Measurements from ENCODE around the gene TWNK. TPM values are rescaled to one million over a fixed set of nuclear protein-coding genes. Genes with fewer than 3 reads are reported as not detected.
"Not testable (repeated sequence)": the region's sequence is repeated elsewhere in the genome, so short reads cannot be mapped to it uniquely, and the experiment has no call there.

Gene TWNK
- total RNA-seq, 1 experiment from 2014 or later = 21.7 TPM

DNA sequence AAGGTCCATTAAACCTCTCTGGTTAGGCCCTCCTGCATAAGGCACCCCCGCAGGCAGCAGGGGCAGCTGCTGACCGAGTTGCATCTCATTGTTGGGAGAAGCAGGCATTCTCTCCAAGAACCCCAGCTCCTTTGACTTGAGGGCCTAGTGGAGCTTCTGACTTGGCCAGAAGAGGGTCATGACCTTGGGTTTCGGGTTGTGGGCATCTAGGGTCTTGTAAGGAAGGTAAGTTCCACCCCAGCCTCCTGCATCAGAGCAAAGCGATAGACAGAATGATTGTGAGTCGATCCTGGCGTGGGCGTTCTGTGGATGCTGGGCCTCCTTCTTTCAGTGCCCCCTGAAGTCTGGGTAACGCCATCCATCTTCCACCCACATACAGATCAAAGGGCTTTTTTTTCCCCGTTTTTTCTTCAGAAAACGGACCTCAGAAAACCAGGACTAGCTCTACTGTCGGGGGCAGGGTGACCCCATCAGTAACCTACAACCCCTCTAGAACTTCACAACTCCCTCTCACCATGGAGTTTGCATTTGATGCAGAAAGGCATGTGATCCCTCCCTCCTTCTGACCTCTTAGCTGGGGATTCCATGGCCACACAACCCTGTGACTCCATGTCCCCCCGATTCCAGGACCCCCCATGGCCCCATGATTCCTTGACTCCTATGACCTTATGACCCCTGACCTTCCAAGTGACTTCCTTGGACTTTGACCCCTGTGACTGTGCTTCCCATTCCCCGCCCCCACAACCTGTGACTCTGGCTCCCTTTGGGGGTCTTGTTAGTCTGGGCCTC, 15.0 kb upstream of the TWNK start:
- in situ Hi-C loops (cut with HindIII; ENCODE audit: low sequenced_read_pairs) = no loop called here
- DNase-seq (ENCODE audit: low spot score) = no peak

DNA sequence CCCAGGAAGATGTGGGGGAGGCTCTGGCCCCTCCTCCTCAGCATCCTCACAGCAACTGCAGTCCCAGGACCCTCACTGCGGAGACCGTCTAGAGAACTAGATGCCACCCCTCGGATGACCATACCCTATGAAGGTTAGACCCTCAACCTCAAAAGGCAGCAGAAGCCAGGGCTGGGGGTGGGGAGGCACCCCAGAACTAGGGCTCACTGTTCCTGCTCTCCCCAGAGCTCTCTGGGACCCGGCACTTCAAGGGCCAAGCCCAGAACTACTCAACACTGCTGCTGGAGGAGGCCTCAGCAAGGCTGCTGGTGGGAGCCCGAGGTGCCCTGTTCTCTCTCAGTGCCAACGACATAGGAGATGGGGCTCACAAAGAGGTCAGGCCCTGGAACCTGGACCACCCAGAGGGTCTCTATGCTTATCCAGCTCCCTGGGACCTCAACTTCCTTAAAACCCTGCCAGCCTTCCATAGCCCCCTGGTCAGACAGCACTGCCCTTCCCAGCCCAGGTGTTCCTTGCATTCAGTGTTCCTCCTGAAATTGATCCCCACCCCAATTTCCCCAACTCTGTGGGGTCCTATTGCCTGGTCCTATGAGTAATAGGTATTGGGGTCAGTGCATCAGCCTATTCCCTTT, 14.3 kb upstream of the TWNK start:
- DNase-seq (ENCODE audit: low spot score) = no peak
- in situ Hi-C loops (cut with HindIII; ENCODE audit: low sequenced_read_pairs) = no loop called here

DNA sequence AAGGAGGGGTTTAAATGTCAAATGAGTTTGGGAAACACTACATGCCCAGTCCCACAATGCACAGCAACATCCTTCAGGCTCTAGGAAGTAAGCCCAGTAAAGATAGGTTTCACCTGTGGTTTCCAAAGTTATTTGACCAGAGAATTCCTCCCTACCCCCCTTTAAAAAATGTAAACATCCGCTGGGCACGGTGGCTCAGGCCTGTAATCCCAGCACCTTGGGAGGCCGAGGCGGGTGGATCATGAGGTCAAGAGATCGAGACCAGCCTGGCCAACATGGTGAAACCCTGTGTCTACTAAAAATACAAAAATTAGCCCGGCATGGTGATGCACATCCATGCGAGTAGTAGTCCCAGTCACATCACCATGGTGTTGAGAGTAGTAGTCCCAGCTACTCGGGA, 11.9 kb upstream of the TWNK start:
- in situ Hi-C loops (cut with HindIII; ENCODE audit: low sequenced_read_pairs); DNase-seq (ENCODE audit: low spot score): not testable (repeated sequence)

DNA sequence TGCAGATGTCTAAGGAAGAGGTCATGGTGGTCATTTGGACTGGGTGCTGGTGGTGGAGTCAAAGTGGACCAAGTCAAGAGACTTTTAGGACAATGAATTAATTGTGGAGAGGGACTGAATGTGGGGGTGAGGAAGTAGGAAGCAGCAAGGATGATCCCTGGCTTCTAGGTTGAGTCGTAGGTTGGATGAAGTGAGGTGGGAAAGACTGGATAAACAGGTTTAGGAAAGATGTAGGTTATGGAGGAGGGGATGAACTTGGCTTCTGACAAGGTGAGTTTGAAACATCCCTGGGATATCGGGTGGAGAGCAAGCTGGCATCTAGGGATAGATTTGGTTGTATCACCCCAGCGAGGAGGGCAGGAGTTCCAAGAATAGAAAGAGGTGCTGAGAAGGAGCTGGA, 10.4 kb upstream of the TWNK start:
- no peak for DNase-seq (ENCODE audit: low spot score)
- in situ Hi-C loops (cut with HindIII; ENCODE audit: low sequenced_read_pairs) = no loop called here

DNA sequence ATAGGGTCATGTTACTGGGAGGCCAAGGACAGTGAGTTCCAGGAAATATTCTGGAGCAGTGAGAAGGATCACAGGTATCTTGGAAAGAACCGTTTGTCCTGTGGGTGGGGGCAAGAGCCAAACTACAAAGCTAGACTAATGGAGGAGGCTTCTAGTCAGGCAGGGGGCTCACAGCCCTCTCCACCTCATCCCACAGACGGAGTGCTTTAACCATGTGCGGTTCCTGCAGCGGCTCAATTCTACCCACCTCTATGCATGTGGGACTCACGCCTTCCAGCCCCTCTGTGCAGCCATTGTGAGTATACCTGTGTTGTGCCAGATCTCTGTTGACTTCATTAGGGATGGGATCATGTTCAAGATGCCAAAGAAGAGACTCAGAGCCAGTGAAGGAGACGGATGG, 9.9 kb upstream of the TWNK start:
- no peak for DNase-seq (ENCODE audit: low spot score)
- in situ Hi-C loops (cut with HindIII; ENCODE audit: low sequenced_read_pairs) = no loop called here

DNA sequence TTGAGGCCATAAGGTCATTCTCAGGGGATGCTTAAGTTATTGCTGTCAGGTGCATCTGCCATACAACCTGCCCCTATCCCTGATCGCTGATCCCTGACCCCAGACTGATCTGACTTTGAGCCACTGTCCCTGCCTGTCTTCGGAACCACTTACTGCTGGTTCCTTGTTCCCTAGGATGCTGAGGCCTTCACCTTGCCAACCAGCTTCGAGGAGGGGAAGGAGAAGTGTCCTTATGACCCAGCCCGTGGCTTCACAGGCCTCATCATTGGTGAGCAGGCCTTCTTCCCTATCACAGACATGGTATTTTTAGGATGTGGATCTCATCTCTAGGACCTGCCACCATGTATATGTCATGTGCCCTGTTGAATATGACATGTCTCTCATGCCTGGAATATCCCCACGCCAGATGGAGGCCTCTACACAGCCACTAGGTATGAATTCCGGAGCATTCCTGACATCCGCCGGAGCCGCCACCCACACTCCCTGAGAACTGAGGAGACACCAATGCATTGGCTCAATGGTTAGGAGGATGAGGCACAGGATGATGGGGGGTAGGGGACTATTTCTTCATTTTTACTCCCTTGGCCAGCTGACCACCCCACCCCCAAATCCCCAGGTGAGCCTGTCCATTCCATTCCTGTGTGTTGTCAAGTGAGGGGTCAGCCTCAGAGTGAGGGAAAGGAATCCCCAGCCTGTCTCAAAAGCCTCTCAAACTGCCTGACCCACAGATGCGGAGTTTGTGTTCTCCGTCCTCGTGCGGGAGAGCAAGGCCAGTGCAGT, 9.0 kb upstream of the TWNK start:
- DNase-seq (ENCODE audit: low spot score) = no peak
- in situ Hi-C loops (cut with HindIII; ENCODE audit: low sequenced_read_pairs) = no loop called here

DNA sequence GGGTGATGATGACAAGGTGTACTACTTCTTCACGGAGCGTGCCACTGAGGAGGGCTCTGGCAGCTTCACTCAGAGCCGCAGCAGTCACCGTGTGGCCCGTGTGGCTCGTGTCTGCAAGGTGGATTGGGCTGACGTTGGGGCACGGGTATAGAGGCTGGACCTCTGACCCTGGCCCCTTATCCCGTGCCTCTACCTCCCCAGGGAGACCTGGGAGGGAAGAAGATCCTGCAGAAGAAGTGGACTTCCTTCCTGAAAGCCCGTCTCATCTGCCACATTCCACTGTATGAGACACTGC, 8.5 kb upstream of the TWNK start:
- in situ Hi-C loops (cut with HindIII; ENCODE audit: low sequenced_read_pairs) = no loop called here

DNA sequence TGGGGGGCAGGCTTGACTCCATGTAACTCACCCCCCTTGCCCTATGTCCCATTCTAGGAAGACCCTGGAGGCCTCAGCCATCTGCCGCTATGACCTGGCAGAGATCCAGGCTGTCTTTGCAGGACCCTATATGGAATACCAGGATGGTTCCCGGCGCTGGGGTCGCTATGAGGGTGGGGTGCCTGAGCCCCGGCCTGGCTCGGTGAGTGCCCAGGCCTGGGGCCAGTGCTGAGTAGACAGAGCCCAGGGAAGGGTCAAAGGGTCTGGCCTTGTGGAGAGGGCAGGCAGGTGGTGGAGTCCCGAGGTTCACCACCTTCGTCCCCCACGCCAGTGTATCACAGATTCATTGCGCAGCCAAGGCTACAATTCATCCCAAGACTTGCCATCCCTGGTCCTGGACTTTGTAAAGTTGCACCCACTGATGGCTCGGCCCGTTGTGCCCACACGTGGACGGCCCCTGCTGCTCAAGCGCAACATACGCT, 7.5 kb upstream of the TWNK start:
- in situ Hi-C loops (cut with HindIII; ENCODE audit: low sequenced_read_pairs) = no loop called here

More for the DNA sequence above, 8.5 kb upstream of the TWNK start:
- DNase-seq (ENCODE audit: low spot score) = no peak

DNA sequence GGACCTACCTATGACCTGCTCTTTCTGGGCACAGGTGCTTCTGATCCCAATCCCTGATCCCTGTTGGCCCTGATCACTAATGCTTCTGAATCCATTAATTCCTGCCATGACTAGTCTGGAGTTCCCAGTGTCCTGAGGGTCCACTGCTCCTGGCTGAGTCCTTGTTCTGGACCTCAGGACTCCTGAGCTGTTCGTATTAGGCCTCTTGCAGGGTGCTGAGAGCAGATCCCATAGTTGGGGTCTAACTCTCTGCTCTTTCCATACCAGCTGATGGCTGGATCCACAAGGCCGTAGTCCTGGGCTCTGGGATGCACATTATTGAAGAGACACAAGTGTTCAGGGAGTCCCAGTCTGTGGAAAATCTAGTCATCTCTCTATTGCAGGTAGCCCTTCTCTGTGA, 7.0 kb upstream of the TWNK start:
- in situ Hi-C loops (cut with HindIII; ENCODE audit: low sequenced_read_pairs) = no loop called here
- DNase-seq (ENCODE audit: low spot score) = no peak

More for the DNA sequence above, 7.5 kb upstream of the TWNK start:
- no peak for DNase-seq (ENCODE audit: low spot score)

DNA sequence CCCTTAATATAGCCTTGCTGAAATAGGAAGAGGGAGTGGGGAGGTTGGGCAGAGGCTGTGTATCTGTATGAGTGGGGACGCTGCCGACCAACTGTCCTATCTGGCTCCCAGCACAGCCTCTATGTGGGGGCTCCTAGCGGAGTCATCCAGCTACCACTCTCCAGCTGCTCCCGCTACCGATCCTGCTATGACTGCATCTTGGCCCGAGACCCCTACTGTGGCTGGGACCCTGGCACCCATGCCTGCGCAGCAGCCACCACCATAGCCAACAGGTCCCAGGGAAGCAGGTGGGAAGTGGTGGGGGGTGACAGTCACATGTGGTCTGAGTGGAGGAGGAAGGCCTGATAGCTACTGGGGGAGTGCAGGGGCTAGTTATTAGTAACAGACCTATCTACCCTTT, 6.6 kb upstream of the TWNK start:
- in situ Hi-C loops (cut with HindIII; ENCODE audit: low sequenced_read_pairs) = no loop called here
- DNase-seq (ENCODE audit: low spot score) = no peak

DNA sequence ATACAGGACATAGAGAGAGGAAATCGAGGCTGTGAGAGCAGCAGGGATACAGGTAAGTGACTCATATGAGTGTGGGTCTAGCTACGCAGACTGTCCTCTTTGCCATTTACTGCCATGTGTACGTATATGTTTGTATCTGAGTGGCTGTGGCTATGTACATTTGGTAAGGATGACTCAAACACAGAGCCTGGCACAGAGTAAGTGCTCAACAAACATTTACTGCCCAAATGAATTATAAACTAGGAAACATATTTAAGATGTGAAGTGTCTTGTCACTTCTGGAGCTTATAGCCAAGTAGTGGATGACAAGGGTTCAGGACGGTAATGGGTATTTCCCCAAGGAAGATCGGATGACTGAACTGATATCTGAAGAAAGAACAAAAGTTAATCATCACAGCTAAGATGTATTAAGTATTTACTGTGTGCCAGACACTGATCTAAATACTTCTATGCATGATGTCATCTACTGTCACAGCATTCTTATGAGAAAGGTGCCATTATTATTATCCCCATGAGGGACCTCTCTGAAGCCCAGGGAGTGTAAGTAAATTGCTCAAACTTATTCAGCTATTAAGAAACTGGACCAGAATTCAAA, 6.1 kb upstream of the TWNK start:
- in situ Hi-C loops (cut with HindIII; ENCODE audit: low sequenced_read_pairs) = no loop called here
- no peak for DNase-seq (ENCODE audit: low spot score)

DNA sequence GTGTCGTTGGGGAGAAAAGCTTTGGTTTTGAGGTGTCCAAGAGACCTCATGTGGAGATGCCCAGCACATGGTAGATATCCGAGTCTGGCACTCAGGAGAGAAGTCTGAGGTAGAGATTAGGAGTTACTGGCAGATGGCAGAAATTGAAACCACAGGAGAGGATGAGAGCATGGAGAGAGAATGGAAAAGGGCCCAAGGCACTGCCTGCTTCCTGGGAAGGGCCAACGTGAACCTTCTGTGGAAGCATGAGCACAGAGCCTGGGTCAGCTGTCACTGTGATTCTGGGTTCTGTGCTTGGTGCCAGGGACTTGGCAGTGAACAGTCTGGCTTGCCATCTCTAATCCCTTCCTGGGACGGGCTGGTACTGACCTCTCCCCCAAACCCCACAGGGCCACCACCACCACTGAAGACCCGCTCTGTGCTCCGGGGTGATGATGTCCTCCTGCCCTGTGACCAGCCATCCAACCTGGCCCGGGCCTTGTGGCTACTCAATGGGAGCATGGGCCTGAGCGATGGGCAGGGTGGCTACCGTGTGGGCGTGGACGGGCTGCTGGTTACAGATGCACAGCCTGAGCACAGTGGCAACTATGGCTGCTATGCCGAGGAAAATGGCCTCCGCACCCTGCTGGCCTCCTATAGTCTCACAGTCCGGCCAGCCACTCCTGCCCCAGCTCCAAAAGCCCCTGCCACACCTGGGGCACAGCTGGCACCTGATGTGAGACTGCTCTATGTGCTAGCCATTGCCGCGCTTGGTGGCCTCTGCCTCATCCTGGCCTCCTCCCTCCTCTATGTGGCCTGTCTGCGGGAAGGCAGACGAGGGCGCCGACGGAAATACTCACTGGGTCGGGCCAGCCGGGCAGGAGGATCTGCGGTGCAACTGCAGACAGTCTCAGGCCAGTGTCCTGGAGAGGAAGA, 4.2 kb upstream of the TWNK start:
- in situ Hi-C loops (cut with HindIII; ENCODE audit: low sequenced_read_pairs) = no loop called here
- peak; percentile 91 for DNase-seq (ENCODE audit: low spot score)

DNA sequence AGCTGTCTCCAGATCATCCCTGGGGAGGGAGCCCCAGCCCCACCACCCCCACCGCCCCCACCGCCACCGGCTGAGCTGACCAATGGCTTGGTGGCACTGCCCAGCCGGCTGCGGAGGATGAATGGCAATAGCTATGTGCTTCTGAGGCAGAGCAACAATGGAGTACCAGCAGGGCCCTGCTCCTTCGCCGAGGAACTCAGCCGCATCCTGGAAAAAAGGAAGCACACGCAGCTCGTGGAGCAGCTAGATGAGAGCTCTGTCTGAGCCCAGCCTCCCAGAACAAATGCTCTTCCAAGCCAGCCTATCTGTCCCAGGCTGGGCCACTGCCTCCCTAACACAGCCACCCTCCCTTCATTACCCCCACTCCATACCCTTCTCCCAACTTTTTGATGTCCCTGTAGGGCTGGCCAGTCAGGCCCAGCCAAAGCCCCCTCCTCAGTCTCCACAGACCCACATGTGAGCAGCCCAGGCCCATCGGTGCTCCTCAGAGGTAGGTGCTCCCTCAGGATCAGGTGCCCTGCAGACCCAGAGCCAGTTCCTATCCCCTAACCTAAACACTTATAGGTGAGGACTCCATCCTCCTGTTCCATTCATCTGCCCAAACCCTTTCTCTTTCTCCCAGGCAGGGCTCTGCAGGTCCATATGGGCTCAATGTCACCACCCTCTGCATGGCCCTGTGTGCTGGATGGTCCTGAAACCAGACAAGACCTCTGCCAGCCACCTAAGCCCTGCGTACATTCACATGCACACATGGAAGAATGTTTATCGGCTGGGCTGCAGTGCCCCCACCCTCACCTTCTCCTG, 3.3 kb upstream of the TWNK start:
- in situ Hi-C loops (cut with HindIII; ENCODE audit: low sequenced_read_pairs) = no loop called here
- DNase-seq (ENCODE audit: low spot score) = no peak

DNA sequence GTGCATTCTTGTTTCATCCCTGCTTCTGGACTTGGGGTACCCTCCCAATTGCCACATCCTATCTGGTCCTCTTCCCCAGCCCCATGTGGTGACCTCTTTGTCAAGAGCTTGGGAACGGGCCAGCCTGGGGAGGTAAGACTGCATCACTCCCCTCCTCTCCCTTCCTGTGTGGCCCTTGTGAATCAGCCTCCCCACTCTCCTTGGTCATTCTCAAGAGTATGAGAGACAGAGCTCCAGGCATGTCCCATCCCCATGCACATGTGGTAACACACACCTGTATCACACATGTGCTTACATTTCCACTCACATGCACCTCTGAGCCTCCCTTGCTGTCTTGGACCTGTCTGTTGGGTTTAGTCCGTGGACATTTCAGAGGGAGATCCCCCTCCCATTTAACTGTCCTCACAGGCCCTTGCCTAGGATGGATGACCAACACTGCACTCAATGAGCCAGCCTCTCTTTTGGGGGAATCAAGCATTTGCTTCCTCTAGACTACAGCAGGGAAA, 2.6 kb upstream of the TWNK start:
- in situ Hi-C loops (cut with HindIII; ENCODE audit: low sequenced_read_pairs) = no loop called here
- DNase-seq (ENCODE audit: low spot score) = no peak

DNA sequence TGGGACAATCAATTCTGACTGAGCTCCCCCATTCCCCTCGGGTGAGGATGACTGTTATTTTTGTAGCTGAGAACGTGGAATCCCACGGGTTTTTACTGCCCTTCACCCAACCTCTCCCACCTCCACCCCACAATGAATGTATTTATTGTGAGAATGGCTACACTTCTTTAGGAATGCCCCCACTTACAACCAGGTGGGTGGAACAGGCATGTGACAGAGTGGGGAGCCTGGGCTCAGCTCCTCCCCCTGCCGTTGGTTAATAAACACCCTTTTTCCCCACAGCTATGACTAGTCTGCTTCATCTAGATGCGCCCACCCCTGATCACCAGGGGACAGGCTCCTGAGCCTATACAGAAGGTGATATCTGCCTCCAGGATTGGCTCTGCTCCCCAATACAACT, 2.0 kb upstream of the TWNK start:
- in situ Hi-C loops (cut with HindIII; ENCODE audit: low sequenced_read_pairs) = no loop called here
- no peak for DNase-seq (ENCODE audit: low spot score)

DNA sequence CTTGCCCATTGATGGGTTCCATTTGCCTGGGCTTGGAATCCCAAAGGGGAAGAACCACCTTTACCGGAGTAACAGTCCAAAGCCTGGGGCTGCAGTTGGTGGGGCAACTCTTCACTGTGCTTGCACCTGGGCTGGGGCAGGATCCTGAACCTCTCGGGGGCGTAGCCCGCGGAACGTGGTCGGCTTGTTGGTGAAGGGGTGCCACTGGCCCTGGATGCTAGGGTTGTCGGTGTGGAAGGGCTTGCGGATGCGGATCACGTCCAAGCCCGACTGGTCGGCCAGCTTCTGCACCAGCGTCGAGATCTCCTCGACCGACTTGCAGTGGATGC, 756 bp upstream of the TWNK start:
- in situ Hi-C loops (cut with HindIII; ENCODE audit: low sequenced_read_pairs) = no loop called here

DNA sequence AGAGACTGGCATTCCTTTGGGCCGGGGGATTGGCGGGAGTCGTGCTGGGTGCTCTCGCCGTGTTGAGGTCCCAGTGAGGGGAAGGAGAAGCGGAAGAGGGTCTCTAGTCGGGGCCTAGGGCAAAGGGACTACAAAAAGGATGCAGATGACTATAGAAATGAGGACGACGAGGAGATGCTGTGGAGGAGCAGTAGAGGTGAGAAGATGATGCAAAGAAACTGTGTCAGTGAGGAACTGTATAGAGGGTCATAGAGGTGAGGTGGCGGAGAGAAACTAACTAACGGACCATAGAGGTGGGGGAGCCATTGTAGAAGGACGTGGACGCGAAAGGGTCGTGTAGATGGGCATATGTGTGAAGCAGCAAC, 324 bp downstream of the TWNK start:
- no peak for DNase-seq (ENCODE audit: low spot score)
- in situ Hi-C loops (cut with HindIII; ENCODE audit: low sequenced_read_pairs) = no loop called here

More for the DNA sequence above, 756 bp upstream of the TWNK start:
- no peak for DNase-seq (ENCODE audit: low spot score)

DNA sequence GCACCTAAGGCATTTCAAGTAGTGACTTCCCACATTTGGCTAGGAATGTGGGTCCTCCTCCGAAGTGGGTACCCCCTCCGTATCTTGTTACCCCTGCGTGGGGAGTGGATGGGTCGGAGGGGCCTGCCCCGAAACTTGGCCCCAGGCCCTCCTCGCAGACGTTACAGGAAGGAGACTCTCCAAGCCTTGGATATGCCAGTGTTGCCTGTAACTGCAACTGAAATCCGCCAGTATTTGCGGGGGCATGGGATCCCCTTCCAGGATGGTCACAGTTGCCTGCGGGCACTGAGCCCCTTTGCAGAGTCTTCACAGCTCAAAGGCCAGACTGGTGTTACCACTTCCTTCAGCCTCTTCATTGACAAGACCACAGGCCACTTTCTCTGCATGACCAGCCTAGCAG, 823 bp downstream of the TWNK start:
- in situ Hi-C loops (cut with HindIII; ENCODE audit: low sequenced_read_pairs) = no loop called here
- no peak for DNase-seq (ENCODE audit: low spot score)

All from G401 (cell line).